CD8-positive, alpha-beta memory T cell (primary cell): Measurements from ENCODE around the gene ZNF575. TPM values are rescaled to one million over a fixed set of nuclear protein-coding genes. Genes with fewer than 3 reads are reported as not detected.

Experiments
- CTCF ChIA-PET: fragments of 350-600 bp; sonication (Branson Sonifier 250); formaldehyde crosslinking; loops from one replicate; lab custom pipeline; 2021; ENCODE audit warnings: antibody characterized with exemption; lab: Charles Lee
- POLR2A ChIA-PET: fragments of 350-600 bp; sonication (Branson Sonifier 250); formaldehyde crosslinking; loops from one replicate; lab custom pipeline; 2021; ENCODE audit warnings: antibody characterized with exemption; lab: Charles Lee
- DNase-seq, 5 donors: peaks; one replicate each; pipeline versions ENCODE4 v3.0.0 to v3.0.0-alpha.2; 2020 to 2022; ENCODE audit warnings: mixed read lengths in 1 of 5
- H3K27ac ChIP-seq: one replicate; pipeline ENCODE4 v1.7.0; 2013; ENCODE audit warnings: low read depth, mild to moderate bottlenecking, low read length, moderate library complexity
- H3K27me3 ChIP-seq: 2 replicates; pipeline ENCODE4 v1.7.0; 2013; ENCODE audit warnings: low read length, mild to moderate bottlenecking; ENCODE audit not compliant: insufficient read depth, poor library complexity, severe bottlenecking
- H3K36me3 ChIP-seq: 2 replicates; pipeline ENCODE4 v1.7.0; 2013; ENCODE audit warnings: mild to moderate bottlenecking, low read length, moderate library complexity; ENCODE audit not compliant: insufficient read depth
- H3K4me1 ChIP-seq: 2 replicates; pipeline ENCODE4 v1.7.0; 2013; ENCODE audit warnings: mild to moderate bottlenecking, low read length, moderate library complexity; ENCODE audit not compliant: insufficient read depth
- H3K4me3 ChIP-seq: 2 replicates; pipeline ENCODE4 v1.7.0; 2013; ENCODE audit warnings: mild to moderate bottlenecking, low read length
- H3K9me3 ChIP-seq: 2 replicates; pipeline ENCODE4 v1.7.0; 2013; ENCODE audit warnings: mild to moderate bottlenecking, low read length
- H3K27ac Mint-ChIP-seq, 8 donors: one replicate each; pipeline ENCODE4 v1.8.0; 2020 to 2021; ENCODE audit warnings: mixed read lengths in 8 of 8, mild to moderate bottlenecking in 6 of 8, inconsistent platforms in 3 of 8, moderate library complexity in 3 of 8
- H3K27me3 Mint-ChIP-seq, 2 donors: one replicate each; pipeline ENCODE4 v1.8.0; 2020 to 2021; ENCODE audit warnings: mixed read lengths in 2 of 2, mild to moderate bottlenecking in 1 of 2, moderate library complexity in 1 of 2
- H3K36me3 Mint-ChIP-seq, 3 donors: one replicate each; pipeline ENCODE4 v1.8.0; 2020 to 2021; ENCODE audit warnings: mixed read lengths in 3 of 3, inconsistent platforms in 1 of 3, mild to moderate bottlenecking in 1 of 3
- H3K4me1 Mint-ChIP-seq, 3 donors: one replicate each; pipeline ENCODE4 v1.8.0; 2020 to 2021; ENCODE audit warnings: mixed read lengths in 3 of 3, inconsistent platforms in 1 of 3, mild to moderate bottlenecking in 1 of 3
- H3K4me3 Mint-ChIP-seq, 7 donors: one replicate each; pipeline ENCODE4 v1.8.0; 2020 to 2021; ENCODE audit warnings: mixed read lengths in 7 of 7, mild to moderate bottlenecking in 6 of 7, moderate library complexity in 4 of 7, inconsistent platforms in 2 of 7
- H3K9me3 Mint-ChIP-seq, 5 donors: one replicate each; pipeline ENCODE4 v1.8.0; 2020 to 2022; ENCODE audit warnings: mixed read lengths in 5 of 5, mild to moderate bottlenecking in 3 of 5, moderate library complexity in 2 of 5, inconsistent platforms in 1 of 5
- polyA plus RNA-seq: library from polyadenylated mRNA; unstranded; fragments of 300-500 nt; fragmentation: Illumina TruSeq; gene quantifications from one replicate; pipeline ENCODE4 v1.2.3, GENCODE V29; 2021
- total RNA-seq, 2 experiments: library from RNA; stranded (reverse); gene quantifications; one replicate each; pipeline ENCODE4 v1.2.3, GENCODE V29; 2021

The ZNF575 gene
- total and polyA plus RNA-seq, 3 experiments from 2014 or later = 2.1 to 2.6 (median 2.3) TPM

DNA sequence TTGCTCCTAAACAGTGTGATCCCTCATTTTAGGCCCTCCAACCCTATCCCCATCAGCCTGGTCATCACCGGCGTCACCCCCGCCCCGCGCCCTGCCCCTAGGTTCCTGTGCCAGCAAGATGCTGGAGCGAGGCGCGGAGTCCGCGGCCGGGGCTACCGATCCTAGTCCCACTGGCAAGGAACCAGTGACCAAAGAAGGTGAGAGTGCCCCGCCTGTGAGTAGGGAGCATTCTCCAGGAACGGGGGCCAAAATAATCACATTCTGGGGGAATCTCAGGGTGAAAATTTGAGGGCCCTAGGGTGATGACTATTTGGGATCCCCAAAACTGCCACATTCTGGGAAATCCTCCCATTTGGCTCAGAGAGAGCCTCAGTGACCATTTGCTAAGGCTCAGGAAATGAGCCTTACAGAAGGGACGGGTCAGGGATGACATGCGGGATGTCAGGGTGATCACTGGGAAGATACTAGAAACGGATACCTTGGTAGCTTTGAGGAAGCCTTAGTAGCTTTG lies 1.4 kb downstream of the ZNF575 start:
- Histone ChIP-seq H3K9me3 (peaks cover 5% of the 10 kb centered on the region), H3K4me3 (peak overlapping the region; percentile 98), H3K27me3 (no peaks in the 10 kb centered on the region), H3K36me3 (peaks cover 5% of the 10 kb centered on the region), H3K4me1 (peaks cover 8% of the 10 kb centered on the region), H3K27ac (no peak overlapping the region)
- Mint-ChIP-seq H3K9me3 (peaks cover 0 to 4% (median 3%) of the 10 kb centered on the region in 5 donors), H3K27ac (peak overlapping the region; percentile 77 to 99 (median 94)), H3K36me3 (peaks cover 10 to 30% (median 13%) of the 10 kb centered on the region in 3 donors), H3K27me3 (no peaks in the 10 kb centered on the region), H3K4me1 (peaks cover 17 to 22% (median 21%) of the 10 kb centered on the region in 3 donors), H3K4me3 (peak overlapping the region; percentile 87 to 99 (median 92))
- no peak for DNase-seq
- POLR2A ChIA-PET = interaction anchor here (1.3 to 1.9 kb wide), 5 partner anchors 21 to 95 kb away, joined by 4 to 7 read pairs (median 5); partner anchors contain the start of genes IRGQ and ZNF576
- CTCF ChIA-PET = interaction anchor here (1.2 to 6.1 kb wide), 3 partner anchors 14 to 61 kb away, joined by 7 to 50 read pairs (median 36); partner anchors contain the start of genes IRGQ and ZNF576

DNA sequence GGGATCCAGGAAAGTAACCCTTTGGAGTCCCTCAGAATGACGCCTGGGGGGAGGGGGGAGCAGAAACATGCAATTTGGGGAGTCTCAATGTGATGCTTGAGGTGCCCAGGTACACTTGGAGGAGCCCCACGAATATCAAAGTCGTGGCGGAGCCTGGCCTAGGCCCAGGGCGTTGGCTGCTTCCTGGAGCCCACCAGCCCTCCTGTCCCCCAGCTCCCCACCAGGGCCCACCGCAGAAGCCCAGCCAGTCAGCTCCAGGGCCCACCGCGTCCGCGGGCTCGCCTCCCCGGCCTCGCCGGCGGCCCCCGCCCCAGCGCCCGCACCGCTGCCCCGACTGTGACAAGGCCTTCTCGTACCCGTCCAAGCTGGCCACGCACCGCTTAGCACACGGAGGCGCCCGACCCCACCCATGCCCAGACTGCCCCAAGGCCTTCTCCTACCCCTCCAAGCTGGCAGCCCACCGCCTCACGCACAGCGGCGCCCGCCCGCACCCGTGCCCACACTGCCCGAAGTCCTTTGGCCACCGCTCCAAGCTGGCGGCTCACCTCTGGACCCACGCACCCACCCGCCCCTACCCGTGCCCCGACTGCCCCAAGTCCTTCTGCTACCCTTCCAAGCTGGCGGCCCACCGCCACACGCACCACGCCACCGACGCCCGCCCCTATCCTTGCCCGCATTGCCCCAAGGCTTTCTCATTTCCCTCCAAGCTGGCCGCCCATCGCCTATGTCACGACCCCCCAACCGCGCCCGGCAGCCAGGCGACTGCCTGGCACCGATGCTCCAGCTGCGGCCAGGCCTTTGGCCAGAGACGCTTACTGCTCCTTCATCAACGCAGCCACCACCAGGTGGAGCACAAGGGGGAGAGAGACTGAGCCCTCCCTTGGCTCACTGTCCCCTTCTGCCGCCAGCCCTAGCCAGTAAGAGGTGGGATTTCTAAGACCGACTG lies 2.1 kb downstream of the ZNF575 start:
- H3K27ac Mint-ChIP-seq = peak overlapping the region in 6 of 8 donors; percentile 43 to 91 (median 64)
- peak in 2 of 5 donors; percentile 12 to 57 for DNase-seq
- peaks cover 0 to 6% (median 3%) of the 10 kb centered on the region in 5 donors for H3K9me3 Mint-ChIP-seq
- no peaks in the 10 kb centered on the region for H3K27me3 ChIP-seq
- no peak overlapping the region for H3K4me3 ChIP-seq
- ChIA-PET CTCF (interaction anchor here (1.2 to 6.1 kb wide), 4 partner anchors 9 to 60 kb away, joined by 3 to 50 read pairs (median 22); partner anchors contain the start of genes IRGQ and ZNF576), POLR2A (interaction anchor here (1.3 to 1.4 kb wide), 2 partner anchors 59 to 96 kb away, joined by 4 read pairs; no protein-coding TSS in a partner anchor)
- H3K36me3 Mint-ChIP-seq = peaks cover 11 to 35% (median 17%) of the 10 kb centered on the region in 3 donors
- no peak overlapping the region for H3K27ac ChIP-seq
- H3K36me3 ChIP-seq = peaks cover 6% of the 10 kb centered on the region
- H3K4me3 Mint-ChIP-seq = peak overlapping the region in 5 of 7 donors; percentile 19 to 87 (median 42)
- H3K9me3 ChIP-seq = peaks cover 5% of the 10 kb centered on the region
- peaks cover 8% of the 10 kb centered on the region for H3K4me1 ChIP-seq
- no peaks in the 10 kb centered on the region for H3K27me3 Mint-ChIP-seq
- peaks cover 17 to 22% (median 21%) of the 10 kb centered on the region in 3 donors for H3K4me1 Mint-ChIP-seq

DNA sequence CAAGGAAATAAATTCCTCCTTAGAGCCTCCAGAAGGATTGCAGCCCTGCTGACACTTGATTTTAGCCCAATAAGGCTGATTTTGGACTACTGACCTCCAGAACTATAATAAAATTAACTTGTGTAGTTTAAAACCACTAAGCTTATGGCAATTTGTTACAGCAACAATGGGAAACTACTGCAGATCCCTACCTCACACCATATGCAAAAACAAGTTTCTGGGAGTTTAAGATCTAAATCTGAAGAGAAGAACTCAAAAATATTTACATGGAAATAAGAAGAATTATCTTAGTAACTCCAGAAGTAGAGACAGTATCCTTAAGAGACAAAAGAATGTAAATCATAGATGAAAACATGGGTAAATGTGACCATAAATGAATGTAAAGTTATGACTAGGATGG lies 5.9 kb downstream of the ZNF575 start:
- H3K27ac Mint-ChIP-seq = no peak overlapping the region
- H3K9me3 Mint-ChIP-seq = peaks cover 0 to 6% (median 3%) of the 10 kb centered on the region in 5 donors
- POLR2A ChIA-PET = no interaction called here
- Histone ChIP-seq H3K36me3 (peaks cover 16% of the 10 kb centered on the region), H3K27me3 (no peaks in the 10 kb centered on the region), H3K4me1 (no peaks in the 10 kb centered on the region), H3K27ac (no peak overlapping the region), H3K9me3 (peaks cover 5% of the 10 kb centered on the region), H3K4me3 (no peak overlapping the region)
- CTCF ChIA-PET = interaction anchor here (1.9 kb wide), 1 partner anchor 17 kb away, joined by 6 read pairs; no protein-coding TSS in a partner anchor
- no peak overlapping the region for H3K4me3 Mint-ChIP-seq
- peaks cover 17 to 61% (median 21%) of the 10 kb centered on the region in 3 donors for H3K36me3 Mint-ChIP-seq
- peaks cover 4 to 6% (median 6%) of the 10 kb centered on the region in 3 donors for H3K4me1 Mint-ChIP-seq
- H3K27me3 Mint-ChIP-seq = no peaks in the 10 kb centered on the region
- no peak for DNase-seq

DNA sequence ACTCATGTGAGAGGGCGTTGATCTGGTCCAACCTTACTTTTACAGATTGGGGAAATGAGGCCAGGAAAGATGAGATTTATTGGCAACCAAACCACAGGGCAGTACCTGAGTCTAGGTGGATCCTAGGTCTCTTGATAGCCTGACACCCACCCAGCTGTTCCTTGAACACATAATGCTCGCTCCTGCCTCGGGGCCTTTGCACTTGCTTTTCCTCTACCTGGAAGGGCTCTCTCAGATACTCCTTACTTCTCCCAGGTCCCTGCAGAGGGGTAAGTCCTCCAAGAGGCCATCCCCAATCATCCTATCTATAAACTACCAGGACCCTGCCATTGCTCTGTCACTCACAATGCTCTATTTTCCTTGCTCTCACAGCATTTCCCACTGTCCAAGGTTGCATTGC lies 7.4 kb downstream of the ZNF575 start:
- H3K36me3 Mint-ChIP-seq = peaks cover 17 to 75% (median 21%) of the 10 kb centered on the region in 3 donors
- Histone ChIP-seq H3K36me3 (peaks cover 23% of the 10 kb centered on the region), H3K27ac (no peak overlapping the region), H3K4me3 (no peak overlapping the region), H3K27me3 (no peaks in the 10 kb centered on the region), H3K4me1 (no peaks in the 10 kb centered on the region), H3K9me3 (peaks cover 5% of the 10 kb centered on the region)
- DNase-seq = no peak
- peak overlapping the region in 2 of 8 donors; percentile 6 to 77 for H3K27ac Mint-ChIP-seq
- ChIA-PET POLR2A (no interaction called here), CTCF (no interaction called here)
- H3K4me3 Mint-ChIP-seq = no peak overlapping the region
- peaks cover under 1 to 3% (median 2%) of the 10 kb centered on the region in 3 donors for H3K4me1 Mint-ChIP-seq
- peaks cover 0 to 5% (median 3%) of the 10 kb centered on the region in 5 donors for H3K9me3 Mint-ChIP-seq
- no peaks in the 10 kb centered on the region for H3K27me3 Mint-ChIP-seq

DNA sequence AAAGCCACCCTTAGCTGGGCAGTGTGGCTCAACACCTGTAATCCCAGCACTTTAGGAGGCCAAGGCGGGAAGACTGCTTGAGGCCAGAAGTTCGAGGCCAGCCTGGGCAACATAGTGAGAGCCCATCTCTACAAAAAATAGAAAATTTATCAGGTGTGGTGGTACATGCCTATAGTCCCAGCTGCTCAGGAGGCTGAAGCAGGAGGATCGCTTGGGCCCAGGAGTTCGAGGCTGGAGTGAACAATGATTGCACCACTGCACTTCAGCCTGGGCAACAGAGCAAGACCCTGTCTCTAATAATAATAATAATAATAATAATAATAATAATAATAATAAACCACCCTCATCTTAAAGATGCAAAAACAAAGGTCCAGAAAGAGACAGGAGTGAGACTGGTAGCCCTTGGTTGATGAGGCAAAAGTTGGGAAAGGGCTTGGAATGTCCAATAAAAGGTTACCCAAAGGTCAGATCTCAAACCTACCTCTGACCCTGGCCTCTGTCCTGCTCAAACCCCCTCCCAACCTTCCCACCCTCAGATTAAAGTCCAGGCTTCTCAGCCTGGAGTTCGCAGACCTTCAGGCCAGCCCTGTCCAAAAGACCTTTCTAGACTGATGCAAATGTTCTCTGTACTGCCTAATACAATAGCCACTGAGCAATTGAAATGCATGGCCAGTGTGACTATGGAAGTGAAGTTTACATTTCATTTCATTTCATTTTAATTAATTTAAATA lies 9.1 kb downstream of the ZNF575 start:
- Mint-ChIP-seq H3K9me3 (peaks cover 0 to 4% (median 3%) of the 10 kb centered on the region in 5 donors), H3K27me3 (no peaks in the 10 kb centered on the region), H3K4me3 (no peak overlapping the region), H3K27ac (no peak overlapping the region), H3K4me1 (no peaks in the 10 kb centered on the region), H3K36me3 (peaks cover 17 to 80% (median 21%) of the 10 kb centered on the region in 3 donors)
- POLR2A ChIA-PET = interaction anchor here (0.8 kb wide), 1 partner anchor 9 kb away, joined by 3 read pairs; the partner anchor contains the start of gene ZNF575
- no peak overlapping the region for H3K27ac ChIP-seq
- no peaks in the 10 kb centered on the region for H3K4me1 ChIP-seq
- H3K9me3 ChIP-seq = peaks cover 5% of the 10 kb centered on the region
- DNase-seq = no peak
- peaks cover 26% of the 10 kb centered on the region for H3K36me3 ChIP-seq
- H3K27me3 ChIP-seq = no peaks in the 10 kb centered on the region
- CTCF ChIA-PET = no interaction called here
- no peak overlapping the region for H3K4me3 ChIP-seq

DNA sequence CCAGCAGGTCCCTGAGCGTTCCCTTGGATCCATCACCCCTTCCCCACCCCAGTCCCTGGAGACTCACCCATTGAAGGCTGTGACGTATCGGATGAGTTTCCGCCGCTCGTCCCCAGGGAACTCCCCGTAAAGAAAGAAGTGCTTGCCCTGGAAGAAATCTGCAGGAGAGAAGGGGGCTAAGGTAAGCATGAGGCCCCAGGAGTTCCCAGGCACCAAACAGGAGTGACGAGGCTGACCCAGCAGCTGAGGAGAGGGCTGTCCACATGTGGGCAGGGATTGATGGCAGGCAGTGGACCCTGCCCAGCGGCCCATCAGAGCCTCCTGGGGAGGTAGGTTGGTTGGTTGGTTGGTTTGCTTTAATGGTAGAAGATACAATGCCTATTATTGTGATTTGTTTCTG lies 11.1 kb downstream of the ZNF575 start:
- ChIA-PET POLR2A (no interaction called here), CTCF (interaction anchor here (1.4 kb wide), 1 partner anchor 9 kb away, joined by 3 read pairs; no protein-coding TSS in a partner anchor)
- Histone ChIP-seq H3K4me1 (no peaks in the 10 kb centered on the region), H3K4me3 (no peak overlapping the region), H3K27me3 (no peaks in the 10 kb centered on the region), H3K9me3 (peaks cover 3% of the 10 kb centered on the region), H3K36me3 (peaks cover 23% of the 10 kb centered on the region), H3K27ac (no peak overlapping the region)
- H3K27ac Mint-ChIP-seq = peak overlapping the region in 1 of 8 donors; percentile 34
- no peak for DNase-seq
- no peaks in the 10 kb centered on the region for H3K27me3 Mint-ChIP-seq
- no peak overlapping the region for H3K4me3 Mint-ChIP-seq
- no peaks in the 10 kb centered on the region for H3K4me1 Mint-ChIP-seq
- H3K9me3 Mint-ChIP-seq = peaks cover 0 to 4% (median 0%) of the 10 kb centered on the region in 5 donors
- H3K36me3 Mint-ChIP-seq = peaks cover 9 to 70% (median 11%) of the 10 kb centered on the region in 3 donors

DNA sequence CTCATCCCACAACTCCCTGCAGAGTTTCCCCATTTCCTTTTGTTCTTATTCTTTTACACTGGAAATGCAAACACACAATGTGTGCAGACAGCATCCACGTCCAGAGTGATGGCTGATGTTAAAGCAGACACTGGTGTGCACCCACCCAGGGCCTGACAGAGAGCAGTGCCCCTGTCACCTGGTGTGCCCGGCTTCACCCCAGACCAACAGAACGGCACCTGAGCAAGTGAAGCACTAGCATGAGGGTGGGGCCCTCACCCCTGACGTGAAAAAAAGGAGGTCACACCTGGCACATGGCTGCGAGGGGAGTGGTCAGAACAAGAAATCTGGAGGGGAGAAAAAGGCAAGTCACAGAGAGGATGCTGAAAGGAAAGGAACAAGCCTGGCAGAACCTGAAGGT lies 12.3 kb downstream of the ZNF575 start:
- no peak overlapping the region for H3K4me3 Mint-ChIP-seq
- CTCF ChIA-PET = interaction anchor here (2.2 kb wide), 1 partner anchor 10 kb away, joined by 9 read pairs; no protein-coding TSS in a partner anchor
- DNase-seq = no peak
- H3K27ac Mint-ChIP-seq = peak overlapping the region in 1 of 8 donors; percentile 52
- Histone ChIP-seq H3K27me3 (no peaks in the 10 kb centered on the region), H3K9me3 (no peaks in the 10 kb centered on the region), H3K4me3 (no peak overlapping the region), H3K36me3 (peaks cover 20% of the 10 kb centered on the region), H3K27ac (no peak overlapping the region), H3K4me1 (no peaks in the 10 kb centered on the region)
- H3K9me3 Mint-ChIP-seq = no peaks in the 10 kb centered on the region
- no peaks in the 10 kb centered on the region for H3K4me1 Mint-ChIP-seq
- peaks cover 2 to 69% (median 9%) of the 10 kb centered on the region in 3 donors for H3K36me3 Mint-ChIP-seq
- no peaks in the 10 kb centered on the region for H3K27me3 Mint-ChIP-seq
- POLR2A ChIA-PET = no interaction called here
